Lower leg skin (tissue), 3 donors: ENCODE measurements around the gene APLF.

Source experiments
- CTCF ChIP-seq, 3 donors: fragments of 450-650 bp; IDR thresholded peaks; one replicate each; pipeline ENCODE4 v1.5.1; 2016; ENCODE audit warnings: antibody characterized with exemption in 3 of 3, mild to moderate bottlenecking in 3 of 3, moderate library complexity in 2 of 3
- POLR2A ChIP-seq, 2 donors: fragments of 450-650 bp; IDR thresholded peaks; one replicate each; pipeline ENCODE4 v1.6.1; 2016 to 2017; ENCODE audit warnings: antibody characterized with exemption in 2 of 2, mild to moderate bottlenecking in 1 of 2, moderate library complexity in 1 of 2

DNA sequence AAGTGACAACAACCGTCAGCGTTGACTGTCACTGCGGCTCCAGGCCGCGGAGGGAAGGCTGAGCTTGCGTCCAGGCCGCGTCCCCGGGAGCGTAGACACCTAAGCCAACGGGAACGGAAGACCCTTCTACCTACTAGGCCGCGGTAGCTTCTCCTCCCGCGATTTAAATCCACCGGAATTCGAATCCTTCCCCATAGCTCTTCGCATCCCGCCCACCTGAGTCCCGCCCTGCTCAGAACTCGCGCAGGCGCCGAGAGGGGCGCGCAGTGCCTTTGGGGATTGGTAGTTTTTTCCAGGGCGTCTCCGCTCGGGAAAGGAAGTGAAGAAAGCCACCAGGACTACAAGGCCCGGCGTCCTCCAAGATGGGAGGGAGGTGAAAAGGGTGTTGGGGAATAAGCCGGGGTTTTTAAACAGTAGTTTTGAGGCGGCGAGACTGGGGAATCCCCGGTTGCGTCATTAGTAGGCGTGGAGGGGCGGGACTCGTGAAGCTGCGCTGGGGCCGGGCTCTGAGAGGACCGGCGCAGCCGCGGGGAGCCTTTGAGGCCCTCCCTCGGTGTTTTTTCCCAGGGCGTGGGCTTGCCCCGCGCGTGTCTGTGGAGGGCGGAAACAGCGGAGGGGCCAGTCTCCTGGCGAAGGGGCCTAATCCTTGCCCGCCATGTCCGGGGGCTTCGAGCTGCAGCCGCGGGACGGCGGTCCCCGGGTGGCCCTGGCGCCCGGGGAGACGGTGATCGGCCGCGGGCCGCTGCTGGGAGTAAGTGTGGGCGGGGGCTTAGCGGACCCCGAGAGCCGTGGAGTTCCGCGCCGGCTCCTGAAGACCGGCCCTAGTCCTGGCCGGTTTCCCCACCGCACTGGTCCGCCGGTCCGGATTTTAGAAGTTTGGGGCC is at the start of gene APLF, which contains the start of gene FBXO48:
- TF ChIP-seq CTCF (IDR thresholded peaks at IDR 0.05) (no peak), POLR2A (IDR thresholded peaks at IDR 0.05) (no peak)
